DOHH2 (cell line): ENCODE results near the gene NPIPB2.
"Not testable (repeated sequence)": the region's sequence is repeated elsewhere in the genome, so short reads cannot be mapped to it uniquely, and the experiment has no call there.

Experiments used
- H3F3A ChIP-seq: fragments of 200-600 bp; sonication (generic), shearing (Covaris generic); 2 replicates; pipeline ENCODE4 v1.6.0; 2016; ENCODE audit warnings: antibody characterized with exemption, mild to moderate bottlenecking; ENCODE audit not compliant: control insufficient read depth, insufficient read depth
- H3K27ac ChIP-seq: fragments of 200-600 bp; sonication (generic); 2 replicates; pipeline ENCODE4 v1.5.1; 2014; ENCODE audit warnings: low read depth, mild to moderate bottlenecking, low read length, moderate library complexity
- H3K27me3 ChIP-seq: fragments of 200-600 bp; sonication (generic); 2 replicates; pipeline ENCODE4 v1.6.1; 2014; ENCODE audit warnings: mild to moderate bottlenecking, low read length, mixed read lengths; ENCODE audit not compliant: control insufficient read depth
- H3K36me3 ChIP-seq: fragments of 200-600 bp; sonication (generic); 2 replicates; pipeline ENCODE4 v1.6.1; 2014; ENCODE audit warnings: mild to moderate bottlenecking, low read length, moderate library complexity, mixed read lengths; ENCODE audit not compliant: control insufficient read depth
- H3K4me1 ChIP-seq: fragments of 200-600 bp; sonication (generic); 2 replicates; pipeline ENCODE4 v1.6.1; 2014; ENCODE audit warnings: mild to moderate bottlenecking, low read length, mixed read lengths; ENCODE audit not compliant: control insufficient read depth
- H3K4me2 ChIP-seq: fragments of 200-600 bp; sonication (generic); 2 replicates; pipeline ENCODE4 v1.6.0; 2014; ENCODE audit warnings: mild to moderate bottlenecking, low read length, moderate library complexity
- H3K4me3 ChIP-seq: fragments of 200-600 bp; sonication (generic); 2 replicates; pipeline ENCODE4 v1.5.1; 2014; ENCODE audit warnings: mild to moderate bottlenecking, low read length, mixed read lengths
- H3K79me2 ChIP-seq: fragments of 200-600 bp; sonication (generic); 2 replicates; pipeline ENCODE4 v1.6.1; 2014; ENCODE audit warnings: mild to moderate bottlenecking, low read length, mixed read lengths; ENCODE audit not compliant: control insufficient read depth
- H3K9me2 ChIP-seq: fragments of 200-600 bp; sonication (generic); replicated peaks from 2 replicates; pipeline ENCODE4 v1.6.1; 2014; ENCODE audit warnings: mild to moderate bottlenecking, low read length, mixed read lengths; ENCODE audit not compliant: control insufficient read depth
- H3K9me3 ChIP-seq: fragments of 200-600 bp; sonication (generic); 2 replicates; pipeline ENCODE4 v1.6.1; 2014; ENCODE audit warnings: antibody characterized with exemption, low read length, mixed read lengths; ENCODE audit not compliant: control insufficient read depth, insufficient read depth
- H4K20me1 ChIP-seq: fragments of 200-600 bp; sonication (generic); 2 replicates; pipeline ENCODE4 v1.6.0; 2014; ENCODE audit warnings: low read depth, mild to moderate bottlenecking, antibody characterized with exemption, low read length, moderate library complexity; ENCODE audit not compliant: control insufficient read depth, insufficient read depth
- CTCF ChIP-seq: fragments of 200-600 bp; sonication (generic); IDR thresholded peaks from one replicate; pipeline ENCODE4 v1.5.1; 2014; ENCODE audit warnings: antibody characterized with exemption, mild to moderate bottlenecking, low read depth, low read length; ENCODE audit not compliant: poor library complexity, severe bottlenecking
- EZH2phosphoT487 ChIP-seq: fragments of 200-600 bp; sonication (generic); IDR thresholded peaks from 2 replicates; pipeline ENCODE4 v1.6.1; 2017; ENCODE audit warnings: borderline replicate concordance, mild to moderate bottlenecking, antibody characterized with exemption, low read length, moderate library complexity, mixed read lengths

NPIPB2 gene

GRCh38 chr16:11949527-11949926, 7.7 kb upstream of the NPIPB2 start:
- H3K9me3 ChIP-seq, result no peaks in the 10 kb centered on the region
- no peaks in the 10 kb centered on the region for H3K79me2 ChIP-seq
- no peaks in the 10 kb centered on the region for H3K36me3 ChIP-seq
- H4K20me1 ChIP-seq, result no peaks in the 10 kb centered on the region
- no peaks in the 10 kb centered on the region for H3K9me2 ChIP-seq
- H3K4me1 ChIP-seq, result peaks cover 24% of the 10 kb centered on the region
- peak overlapping the region; percentile 58 for H3K4me2 ChIP-seq
- H3F3A ChIP-seq, result peaks cover 7% of the 10 kb centered on the region
- no peak overlapping the region for H3K4me3 ChIP-seq
- no peak overlapping the region for H3K27ac ChIP-seq
- TF ChIP-seq EZH2phosphoT487 (no peak), CTCF (peak; percentile 79)
- H3K27me3 ChIP-seq, result no peaks in the 10 kb centered on the region

GRCh38 chr16:11948819-11949218, 7.0 kb upstream of the NPIPB2 start:
- peaks cover 7% of the 10 kb centered on the region for H3F3A ChIP-seq

GRCh38 chr16:11946433-11946832, 4.6 kb upstream of the NPIPB2 start:
- Histone ChIP-seq H3K9me2 (no peaks in the 10 kb centered on the region), H3F3A (peaks cover 7% of the 10 kb centered on the region), H3K27me3 (no peaks in the 10 kb centered on the region), H3K9me3 (no peaks in the 10 kb centered on the region), H3K79me2 (no peaks in the 10 kb centered on the region), H3K36me3 (no peaks in the 10 kb centered on the region), H3K4me2 (no peak overlapping the region), H3K4me1 (peaks cover 16% of the 10 kb centered on the region), H3K27ac (no peak overlapping the region), H4K20me1 (no peaks in the 10 kb centered on the region), H3K4me3 (no peak overlapping the region)
- no peak for TF ChIP-seq CTCF

More at GRCh38 chr16:11948819-11949218, 7.0 kb upstream of the NPIPB2 start:
- no peaks in the 10 kb centered on the region for H3K36me3 ChIP-seq
- no peaks in the 10 kb centered on the region for H3K9me3 ChIP-seq
- TF ChIP-seq CTCF (no peak), EZH2phosphoT487 (no peak)
- no peak overlapping the region for H3K27ac ChIP-seq
- no peak overlapping the region for H3K4me3 ChIP-seq
- H3K27me3 ChIP-seq, result no peaks in the 10 kb centered on the region
- no peak overlapping the region for H3K4me2 ChIP-seq
- peaks cover 24% of the 10 kb centered on the region for H3K4me1 ChIP-seq
- H3K79me2 ChIP-seq, result no peaks in the 10 kb centered on the region
- no peaks in the 10 kb centered on the region for H3K9me2 ChIP-seq
- H4K20me1 ChIP-seq, result no peaks in the 10 kb centered on the region

- not testable (repeated sequence) for H3K9me3 ChIP-seq, H3K27ac ChIP-seq, H3K4me1 ChIP-seq, H3K27me3 ChIP-seq, H3K4me3 ChIP-seq, H3K9me2 ChIP-seq, H3K36me3 ChIP-seq, H3F3A ChIP-seq, H3K4me2 ChIP-seq, H4K20me1 ChIP-seq, H3K79me2 ChIP-seq
Measured at GRCh38 chr16:11927350-11927749, 14.5 kb downstream of the NPIPB2 start.

- not testable (repeated sequence) for H3K36me3 ChIP-seq, H3K4me2 ChIP-seq, H4K20me1 ChIP-seq, H3K27me3 ChIP-seq, H3K9me3 ChIP-seq, H3K79me2 ChIP-seq, H3K4me3 ChIP-seq, H3K27ac ChIP-seq, H3K9me2 ChIP-seq, H3K4me1 ChIP-seq, H3F3A ChIP-seq
Measured at GRCh38 chr16:11924046-11924445, 17.8 kb downstream of the NPIPB2 start.
